GM12874 (cell line): Measurements from ENCODE around the gene BRD4.

Source experiments
- CTCF ChIP-seq: IDR thresholded peaks from 2 replicates; pipeline ENCODE4 v1.5.1; 2011; ENCODE audit warnings: low read depth, mild to moderate bottlenecking, control low read depth, low read length, moderate library complexity; ENCODE audit not compliant: insufficient read depth

Gene BRD4

GRCh38 chr19:15354566-15355296, 22.4 kb upstream of the BRD4 start:
- no peak for TF ChIP-seq CTCF

- TF ChIP-seq CTCF, result no peak
Measured at GRCh38 chr19:15353908-15354307, 21.6 kb upstream of the BRD4 start.

- no peak for TF ChIP-seq CTCF
Measured at GRCh38 chr19:15340086-15340485, 7.7 kb upstream of the BRD4 start.

GRCh38 chr19:15337202-15337601, 4.9 kb upstream of the BRD4 start:
- no peak for TF ChIP-seq CTCF

- no peak for TF ChIP-seq CTCF
Measured at GRCh38 chr19:15331419-15332310, 674 bp downstream of the BRD4 start.

GRCh38 chr19:15330801-15331418, 1.4 kb downstream of the BRD4 start:
- TF ChIP-seq CTCF, result no peak

GRCh38 chr19:15328312-15328711, 4.0 kb downstream of the BRD4 start:
- TF ChIP-seq CTCF, result no peak
